Right atrium auricular region (tissue), 2 donors: ENCODE data around the gene IGFL3. TPM values are rescaled to one million over a fixed set of nuclear protein-coding genes. Genes with fewer than 3 reads are reported as not detected.

ENCODE experiments used
- DNase-seq: peaks from one replicate; pipeline ENCODE4 v3.0.0-alpha.2; 2019; ENCODE audit warnings: low spot score
- H3K27ac ChIP-seq, 2 donors: fragments of 200-600 bp; sonication (generic); 1 replicate in 1 of 2; 2 replicates in 1 of 2; pipeline ENCODE4 v1.5.1; 2016 to 2019
- H3K27me3 ChIP-seq, 2 donors: fragments of 200-600 bp; sonication (generic); one replicate each; pipeline versions ENCODE4 v1.5.1 to v1.6.0; 2017 to 2019
- H3K36me3 ChIP-seq: fragments of 200-600 bp; sonication (generic); one replicate; pipeline ENCODE4 v1.5.1; 2016
- H3K4me1 ChIP-seq, 2 donors: fragments of 200-600 bp; sonication (generic); one replicate each; pipeline versions ENCODE4 v1.5.1 to v1.6.0; 2017 to 2019
- H3K4me3 ChIP-seq, 2 donors: fragments of 200-600 bp; sonication (generic); 1 replicate in 1 of 2; 2 replicates in 1 of 2; pipeline ENCODE4 v1.5.1; 2017 to 2019; ENCODE audit warnings: mild to moderate bottlenecking in 1 of 2, moderate library complexity in 1 of 2
- H3K9me3 ChIP-seq, 2 donors: fragments of 200-600 bp; sonication (generic); one replicate each; pipeline ENCODE4 v1.5.1; 2019
- total RNA-seq, 2 donors: library from RNA; depleted of rRNA; stranded (reverse); fragments of >200 nt; gene quantifications; one replicate each; pipeline ENCODE4 v1.1.0, GENCODE V29; 2016
- TF ChIP-seq, protein P1 (sequence below), 2 donors: fragments of 200-600 bp; sonication (generic); IDR thresholded peaks; one replicate each; pipeline ENCODE4 v1.5.1; 2019; ENCODE audit warnings: antibody characterized with exemption in 2 of 2

Gene IGFL3
- total RNA-seq, 2 donors from 2014 or later: not detected

DNA sequence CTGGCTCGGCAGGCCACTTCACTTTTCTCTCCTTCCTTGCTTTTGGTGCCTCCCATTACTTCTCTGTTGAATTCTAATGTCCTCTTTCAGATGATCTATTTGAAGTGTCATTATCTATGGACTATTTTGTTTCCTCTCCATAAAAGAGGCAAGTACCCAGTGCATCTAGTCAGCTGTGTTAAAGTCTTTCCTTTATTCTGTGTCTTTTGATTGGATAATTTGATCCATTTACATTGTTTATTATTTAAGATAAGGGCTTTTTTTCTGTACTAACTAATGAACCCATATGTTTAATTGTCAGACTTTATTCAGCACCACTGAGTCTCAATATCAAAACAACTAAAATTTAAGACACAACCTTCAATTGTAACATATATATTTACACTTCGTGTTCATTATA, 36.4 kb downstream of the IGFL3 start:
- TF ChIP-seq, protein P1, sequence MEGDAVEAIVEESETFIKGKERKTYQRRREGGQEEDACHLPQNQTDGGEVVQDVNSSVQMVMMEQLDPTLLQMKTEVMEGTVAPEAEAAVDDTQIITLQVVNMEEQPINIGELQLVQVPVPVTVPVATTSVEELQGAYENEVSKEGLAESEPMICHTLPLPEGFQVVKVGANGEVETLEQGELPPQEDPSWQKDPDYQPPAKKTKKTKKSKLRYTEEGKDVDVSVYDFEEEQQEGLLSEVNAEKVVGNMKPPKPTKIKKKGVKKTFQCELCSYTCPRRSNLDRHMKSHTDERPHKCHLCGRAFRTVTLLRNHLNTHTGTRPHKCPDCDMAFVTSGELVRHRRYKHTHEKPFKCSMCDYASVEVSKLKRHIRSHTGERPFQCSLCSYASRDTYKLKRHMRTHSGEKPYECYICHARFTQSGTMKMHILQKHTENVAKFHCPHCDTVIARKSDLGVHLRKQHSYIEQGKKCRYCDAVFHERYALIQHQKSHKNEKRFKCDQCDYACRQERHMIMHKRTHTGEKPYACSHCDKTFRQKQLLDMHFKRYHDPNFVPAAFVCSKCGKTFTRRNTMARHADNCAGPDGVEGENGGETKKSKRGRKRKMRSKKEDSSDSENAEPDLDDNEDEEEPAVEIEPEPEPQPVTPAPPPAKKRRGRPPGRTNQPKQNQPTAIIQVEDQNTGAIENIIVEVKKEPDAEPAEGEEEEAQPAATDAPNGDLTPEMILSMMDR (IDR thresholded peaks at IDR 0.05): no peak
- Histone ChIP-seq H3K4me1 (no peaks in the 10 kb centered on the region), H3K4me3 (no peak overlapping the region), H3K36me3 (no peaks in the 10 kb centered on the region), H3K27me3 (no peaks in the 10 kb centered on the region), H3K9me3 (peaks cover 4 to 49% of the 10 kb centered on the region in 2 donors), H3K27ac (no peak overlapping the region)
- DNase-seq: no peak

DNA sequence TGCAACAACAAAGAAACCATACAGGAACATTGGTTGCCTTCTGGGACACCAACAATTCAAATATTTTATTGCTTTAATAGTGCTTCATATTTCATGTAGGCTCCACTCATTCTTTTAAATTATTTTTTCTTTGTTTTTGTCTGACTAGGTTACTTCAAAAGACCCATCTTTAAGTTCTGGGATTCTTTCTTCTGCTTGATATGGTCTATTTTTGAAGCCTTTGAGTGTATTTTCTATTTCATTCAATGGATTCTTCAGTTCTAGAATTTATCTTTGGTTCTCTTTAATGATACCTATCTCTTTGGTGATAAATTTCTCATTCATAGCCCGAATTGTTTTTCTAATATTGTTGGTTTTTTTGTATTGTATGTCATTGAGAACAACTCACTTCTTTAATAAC, 38.6 kb downstream of the IGFL3 start:
- H3K9me3 ChIP-seq: peaks cover 4 to 49% of the 10 kb centered on the region in 2 donors
- no peaks in the 10 kb centered on the region for H3K4me1 ChIP-seq
- H3K27ac ChIP-seq: no peak overlapping the region
- H3K36me3 ChIP-seq: no peaks in the 10 kb centered on the region
- TF ChIP-seq, protein P1 (IDR thresholded peaks at IDR 0.05): no peak
- no peak overlapping the region for H3K4me3 ChIP-seq
- H3K27me3 ChIP-seq: no peaks in the 10 kb centered on the region
- no peak for DNase-seq

DNA sequence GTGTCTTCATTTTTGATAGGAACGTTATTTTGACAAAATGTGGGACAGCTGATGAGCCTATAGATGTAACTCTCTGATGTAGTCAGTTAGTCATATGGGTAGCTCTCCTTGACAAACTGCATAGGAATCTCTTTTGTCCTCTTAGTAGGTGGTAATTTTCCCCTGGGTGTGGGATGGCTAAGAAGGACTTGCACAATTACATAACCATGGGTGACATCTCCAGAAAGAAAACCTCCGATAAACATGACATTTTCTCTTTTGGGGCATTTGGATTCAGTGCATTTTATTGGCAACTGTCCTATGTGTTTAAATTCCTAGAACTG, 41.8 kb downstream of the IGFL3 start:
- no peak for DNase-seq
- H3K27me3 ChIP-seq: peaks cover 0 to 8% of the 10 kb centered on the region in 2 donors
- H3K9me3 ChIP-seq: peaks cover 4 to 43% of the 10 kb centered on the region in 2 donors
- TF ChIP-seq, protein P1 (IDR thresholded peaks at IDR 0.05): no peak
- no peak overlapping the region for H3K27ac ChIP-seq
- no peaks in the 10 kb centered on the region for H3K36me3 ChIP-seq
- no peaks in the 10 kb centered on the region for H3K4me1 ChIP-seq
- no peak overlapping the region for H3K4me3 ChIP-seq

DNA sequence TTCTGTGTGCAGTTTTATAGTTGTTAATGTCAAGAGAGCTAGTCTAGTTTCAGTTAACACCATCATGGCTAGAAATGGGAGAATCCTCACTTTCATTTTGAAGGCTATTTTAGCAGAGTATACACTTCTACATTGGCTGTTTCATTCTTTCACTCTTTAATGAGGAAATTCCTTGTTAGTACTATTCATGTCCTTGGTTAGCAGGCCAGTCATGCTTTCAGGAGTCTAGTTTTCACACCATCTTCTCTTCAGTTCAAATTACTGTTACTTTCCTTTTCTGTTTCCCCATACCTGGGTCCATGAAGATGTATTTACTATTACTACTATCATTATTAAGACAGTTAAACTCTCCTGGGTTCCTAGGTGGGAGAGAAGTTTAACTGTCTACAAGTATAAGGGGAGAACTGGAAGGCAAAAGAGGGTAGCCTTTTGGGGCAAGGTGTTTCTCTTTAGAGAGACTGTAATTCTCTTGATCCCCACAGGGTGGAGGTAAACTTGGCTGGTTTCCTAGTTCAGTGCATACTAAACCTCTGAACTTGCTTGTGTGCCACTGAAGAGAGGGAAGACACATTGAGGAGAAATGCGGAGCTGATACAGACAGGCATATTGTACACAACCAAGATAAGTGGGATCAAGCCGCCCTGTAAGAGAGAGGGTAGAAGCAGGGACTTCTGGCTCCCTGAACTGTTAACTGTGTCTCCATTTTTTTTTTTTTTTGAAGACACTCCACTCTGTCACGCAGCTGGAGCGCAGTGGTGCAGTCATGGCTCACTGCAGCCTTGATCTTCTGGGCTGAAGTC, 42.4 kb downstream of the IGFL3 start:
- no peak for DNase-seq
- no peak overlapping the region for H3K27ac ChIP-seq
- TF ChIP-seq, protein P1 (IDR thresholded peaks at IDR 0.05): peak; percentile 45 to 69
- H3K9me3 ChIP-seq: peaks cover 4 to 40% of the 10 kb centered on the region in 2 donors
- H3K4me3 ChIP-seq: no peak overlapping the region
- H3K4me1 ChIP-seq: peaks cover 0 to 5% of the 10 kb centered on the region in 2 donors
- H3K27me3 ChIP-seq: peaks cover 0 to 14% of the 10 kb centered on the region in 2 donors
- no peaks in the 10 kb centered on the region for H3K36me3 ChIP-seq

DNA sequence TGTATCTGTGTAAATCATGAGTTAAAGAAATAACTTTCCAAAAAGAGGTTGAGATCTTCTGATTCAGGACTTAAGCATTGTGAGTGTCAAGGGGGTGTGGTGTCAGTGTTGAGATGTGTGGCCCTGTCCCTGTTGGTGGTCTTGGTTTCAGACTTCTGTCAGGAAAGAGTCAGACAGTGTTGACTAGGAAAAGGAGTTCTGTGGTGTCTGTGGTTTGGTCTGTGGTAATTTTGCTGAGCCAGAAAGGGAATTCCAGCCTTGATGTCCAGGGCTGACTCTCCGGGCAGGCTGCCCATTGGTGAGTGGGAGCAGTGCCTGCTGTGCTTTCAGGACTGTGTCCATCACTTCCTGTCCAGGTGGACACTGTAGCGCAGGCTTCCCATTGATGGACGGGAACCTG, 43.9 kb downstream of the IGFL3 start:
- TF ChIP-seq, protein P1 (IDR thresholded peaks at IDR 0.05): no peak
- no peak for DNase-seq
- Histone ChIP-seq H3K4me1 (peaks cover 0 to 8% of the 10 kb centered on the region in 2 donors), H3K27ac (no peak overlapping the region), H3K4me3 (no peak overlapping the region), H3K9me3 (peaks cover 0 to 26% of the 10 kb centered on the region in 2 donors), H3K27me3 (peaks cover 10 to 23% of the 10 kb centered on the region in 2 donors), H3K36me3 (no peaks in the 10 kb centered on the region)

DNA sequence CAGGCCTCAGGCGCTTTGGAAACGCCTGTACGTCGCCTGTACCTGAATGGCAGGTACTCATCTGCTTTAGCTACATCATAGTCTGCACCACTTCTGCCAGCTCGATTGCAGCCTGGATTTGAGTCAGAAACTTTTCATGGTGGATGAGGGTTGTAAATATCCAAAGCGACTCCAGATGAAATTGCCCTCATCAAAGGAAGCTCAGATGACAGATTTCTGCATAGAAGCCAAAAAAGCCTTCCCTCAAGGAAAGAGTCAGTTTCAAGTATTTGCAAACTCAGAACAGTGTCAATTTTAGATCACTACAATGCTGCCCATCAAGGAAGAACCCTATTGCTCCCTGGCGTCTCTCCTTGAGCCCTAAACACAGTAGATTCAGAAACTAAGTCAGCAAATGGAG, 44.9 kb downstream of the IGFL3 start:
- H3K27ac ChIP-seq: no peak overlapping the region
- TF ChIP-seq, protein P1 (IDR thresholded peaks at IDR 0.05): no peak
- DNase-seq: no peak
- H3K9me3 ChIP-seq: peaks cover 0 to 16% of the 10 kb centered on the region in 2 donors
- H3K4me3 ChIP-seq: no peak overlapping the region
- peaks cover 10 to 23% of the 10 kb centered on the region in 2 donors for H3K27me3 ChIP-seq
- H3K36me3 ChIP-seq: no peaks in the 10 kb centered on the region
- H3K4me1 ChIP-seq: peaks cover 0 to 8% of the 10 kb centered on the region in 2 donors
